A673 (cell line): ENCODE results near the gene ANO3. TPM values are rescaled to one million over a fixed set of nuclear protein-coding genes. Genes with fewer than 3 reads are reported as not detected.

Experiments
- BruUV-seq: library from RNA; stranded (reverse); fragments of 400-500 nt; replicated peaks from 2 replicates; lab custom pipeline; 2021; lab: Mats Ljungman, UMichigan
- CTCF ChIA-PET: fragments of 300-600 bp; sonication (Branson Sonifier 250); formaldehyde crosslinking; loops from one replicate; lab custom pipeline; 2022; ENCODE audit warnings: antibody characterized with exemption; lab: Charles Lee
- POLR2A ChIA-PET: fragments of 300-600 bp; sonication (Branson Sonifier 250); formaldehyde crosslinking; loops from one replicate; lab custom pipeline; 2022; ENCODE audit warnings: antibody characterized with exemption; ENCODE audit not compliant: low non-redundant PET; lab: Charles Lee
- DNase-seq: peaks from one replicate; pipeline ENCODE4 v3.0.0-alpha.2; 2015; ENCODE audit warnings: low spot score
- H3K27ac ChIP-seq: fragments of 200-600 bp; sonication (generic); 2 replicates; pipeline ENCODE4 v1.5.1; 2016; ENCODE audit warnings: mixed run types, low read depth, mild to moderate bottlenecking, mixed read lengths, antibody characterized with exemption, low read length; ENCODE audit not compliant: poor library complexity, severe bottlenecking
- H3K27me3 ChIP-seq: fragments of 200-600 bp; sonication (generic); replicated peaks from 2 replicates; pipeline ENCODE4 v1.6.1; 2017; ENCODE audit warnings: mixed run types, low read depth, mild to moderate bottlenecking, mixed read lengths, antibody characterized with exemption, low read length; ENCODE audit not compliant: insufficient read depth, poor library complexity
- H3K36me3 ChIP-seq: fragments of 200-600 bp; sonication (generic); 2 replicates; pipeline ENCODE4 v1.6.1; 2016; ENCODE audit warnings: mixed run types, mild to moderate bottlenecking, mixed read lengths, antibody characterized with exemption, low read length; ENCODE audit not compliant: insufficient read depth, poor library complexity, severe bottlenecking
- H3K4me1 ChIP-seq: fragments of 200-600 bp; sonication (generic); 2 replicates; pipeline ENCODE4 v1.6.1; 2017; ENCODE audit warnings: mixed run types, mild to moderate bottlenecking, mixed read lengths, antibody characterized with exemption, low read length; ENCODE audit not compliant: insufficient read depth, poor library complexity, severe bottlenecking
- H3K4me3 ChIP-seq: fragments of 200-600 bp; sonication (generic); 2 replicates; pipeline ENCODE4 v1.5.1; 2016; ENCODE audit warnings: low read depth, mixed run types, mild to moderate bottlenecking, mixed read lengths, low read length; ENCODE audit not compliant: poor library complexity, severe bottlenecking
- H3K9me3 ChIP-seq: fragments of 200-600 bp; sonication (generic); 2 replicates; pipeline ENCODE4 v1.6.1; 2016; ENCODE audit warnings: mixed run types, low read depth, mild to moderate bottlenecking, mixed read lengths, antibody characterized with exemption, low read length; ENCODE audit not compliant: poor library complexity, severe bottlenecking
- CTCF ChIP-seq: fragments of 300-800, 200-600 bp; sonication (generic); conservative IDR thresholded peaks from 2 replicates; pipeline ENCODE4 v1.5.1; 2017; ENCODE audit warnings: low read depth, mild to moderate bottlenecking, antibody characterized with exemption, low read length, moderate library complexity, mixed read lengths
- EZH2 ChIP-seq: fragments of 200-600 bp; sonication (generic); IDR thresholded peaks from 2 replicates; pipeline ENCODE4 v1.6.1; 2017; ENCODE audit warnings: borderline replicate concordance, low read depth, mild to moderate bottlenecking, mixed read lengths, antibody characterized with exemption, low read length; ENCODE audit not compliant: poor library complexity, severe bottlenecking
- intact Hi-C: fragments of 100-400 bp; cut with micrococcal nuclease; formaldehyde crosslinking; loops from one replicate; pipeline ENCODE4 v1.10.0; 2022; ENCODE audit not compliant: unreplicated experiment
- total RNA-seq: library from RNA; stranded (reverse); gene quantifications from 2 replicates; pipeline ENCODE4 v1.2.3, GENCODE V29; 2021

The ANO3 gene
- total RNA-seq, 1 experiment from 2014 or later = not detected

- DNase-seq = no peak
- CTCF ChIA-PET = no interaction called here
- TF ChIP-seq EZH2 (no peak), CTCF (no peak)
- no peak overlapping the region for H3K4me3 ChIP-seq
- no peaks in the 10 kb centered on the region for H3K9me3 ChIP-seq
- intact Hi-C loops = no loop called here
- BruUV-seq = no TSS peak
- POLR2A ChIA-PET = no interaction called here
- no peak overlapping the region for H3K27ac ChIP-seq
- no peaks in the 10 kb centered on the region for H3K4me1 ChIP-seq
- H3K27me3 ChIP-seq = peaks cover 6% of the 10 kb centered on the region
- H3K36me3 ChIP-seq = no peaks in the 10 kb centered on the region
Measured at GRCh38 chr11:26418386-26418912, 86.5 kb downstream of the ANO3 start.

DNA sequence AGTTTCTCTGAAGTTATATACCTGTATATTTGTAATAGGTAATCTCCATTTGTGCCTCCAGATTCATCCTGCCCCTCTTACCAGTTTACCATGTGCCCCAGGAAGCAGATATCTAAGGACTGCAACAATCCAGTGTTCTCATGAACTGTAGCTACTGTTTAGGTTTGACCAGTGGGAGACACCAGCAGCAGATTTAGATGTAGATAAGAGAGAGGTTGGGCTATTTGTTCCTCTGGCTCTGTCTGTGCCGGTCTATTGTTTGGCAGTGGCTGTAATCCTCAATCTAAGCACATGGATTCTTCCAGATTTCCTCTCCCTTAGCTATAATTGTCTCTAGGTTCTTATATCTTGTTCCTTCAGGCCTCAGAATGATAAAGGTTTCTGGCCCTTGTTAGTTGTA is 88.4 kb downstream of the ANO3 start:
- Histone ChIP-seq H3K9me3 (no peaks in the 10 kb centered on the region), H3K36me3 (no peaks in the 10 kb centered on the region), H3K4me1 (no peaks in the 10 kb centered on the region), H3K27me3 (peaks cover 6% of the 10 kb centered on the region), H3K27ac (no peak overlapping the region), H3K4me3 (no peak overlapping the region)
- TF ChIP-seq CTCF = no peak
- no peak for TF ChIP-seq EZH2
- no TSS peak for BruUV-seq
- intact Hi-C loops = no loop called here
- POLR2A ChIA-PET = no interaction called here
- DNase-seq = no peak
- CTCF ChIA-PET = no interaction called here

- no peaks in the 10 kb centered on the region for H3K9me3 ChIP-seq
- no peaks in the 10 kb centered on the region for H3K36me3 ChIP-seq
- H3K27ac ChIP-seq = no peak overlapping the region
- ChIA-PET CTCF (no interaction called here), POLR2A (no interaction called here)
- H3K4me3 ChIP-seq = no peak overlapping the region
- no TSS peak for BruUV-seq
- no peaks in the 10 kb centered on the region for H3K4me1 ChIP-seq
- TF ChIP-seq CTCF = no peak
- TF ChIP-seq EZH2 = no peak
- peaks cover 11% of the 10 kb centered on the region for H3K27me3 ChIP-seq
- DNase-seq = no peak
- intact Hi-C loops = no loop called here
Measured at GRCh38 chr11:26424255-26424654, 92.3 kb downstream of the ANO3 start.
